ENCODE results near the gene TCEA3.

TCEA3 gene

DNA sequence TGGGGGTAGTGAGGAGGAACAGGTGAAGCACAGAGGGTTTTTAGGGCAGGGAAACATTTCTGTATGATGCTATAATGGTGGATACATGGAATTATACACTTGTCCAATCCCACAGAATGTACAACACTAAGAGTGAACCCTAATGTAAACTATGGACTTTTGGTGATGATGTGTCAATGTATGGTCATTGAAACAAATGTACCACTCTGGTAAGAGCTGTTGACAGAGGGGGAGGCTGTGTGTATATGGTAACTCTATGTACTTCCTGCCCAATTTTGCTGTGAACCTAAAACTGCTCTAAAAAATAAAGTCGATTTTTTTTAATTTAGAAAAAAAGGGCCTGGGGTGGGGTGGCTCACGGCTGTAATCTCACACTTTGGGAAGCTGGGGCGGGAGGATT lies 36.5 kb upstream of the TCEA3 start:
- WGBS = 92% methylated on average over 3 of the region's 3 CpGs

DNA sequence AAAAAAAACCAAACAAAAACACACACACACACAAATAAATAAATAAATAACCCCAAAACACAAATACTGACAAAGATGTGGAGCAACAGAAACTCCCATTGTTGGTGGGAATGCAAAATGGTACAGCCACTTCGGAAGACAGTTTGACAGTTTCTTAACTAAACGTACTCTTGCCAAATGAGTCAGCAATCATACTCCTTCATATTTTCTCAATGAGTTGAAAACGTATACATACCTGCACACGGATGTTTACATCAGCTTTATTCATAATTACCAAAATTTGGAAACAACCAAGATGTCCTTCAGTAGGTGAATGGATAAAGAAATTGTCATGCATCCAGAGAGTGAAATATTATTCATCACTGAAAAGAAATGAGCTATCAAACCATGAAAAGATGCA lies 36.0 kb upstream of the TCEA3 start:
- WGBS = 94% methylated on average over 4 of the region's 4 CpGs
- H3K9me3 ChIP-seq (ENCODE audit: insufficient read depth, low read depth, low read length) = no peaks in the 10 kb centered on the region
- H3K27me3 ChIP-seq (ENCODE audit: insufficient read depth, low read length) = no peaks in the 10 kb centered on the region
- H3K27ac ChIP-seq (ENCODE audit: low read depth, low read length) = no peak overlapping the region
- H3K4me1 ChIP-seq (ENCODE audit: insufficient read depth, low read length) = peaks cover 4% of the 10 kb centered on the region; the same call in 1 of the 2 replicates
- peaks cover 3% of the 10 kb centered on the region; the same call in 1 of the 2 replicates for H3K36me3 ChIP-seq (ENCODE audit: insufficient read depth, low read length)
- no peak overlapping the region for H3K9ac ChIP-seq (ENCODE audit: low read depth, low read length)
- H3K4me3 ChIP-seq (ENCODE audit: low read length) = no peak overlapping the region

More for the DNA sequence above, 36.5 kb upstream of the TCEA3 start:
- no peak overlapping the region for H3K9ac ChIP-seq (ENCODE audit: low read depth, low read length)
- H3K4me1 ChIP-seq (ENCODE audit: insufficient read depth, low read length) = peaks cover 4% of the 10 kb centered on the region; the same call in 1 of the 2 replicates
- no peak overlapping the region for H3K4me3 ChIP-seq (ENCODE audit: low read length)
- H3K27me3 ChIP-seq (ENCODE audit: insufficient read depth, low read length) = no peaks in the 10 kb centered on the region
- H3K27ac ChIP-seq (ENCODE audit: low read depth, low read length) = no peak overlapping the region
- H3K9me3 ChIP-seq (ENCODE audit: insufficient read depth, low read depth, low read length) = no peaks in the 10 kb centered on the region
- H3K36me3 ChIP-seq (ENCODE audit: insufficient read depth, low read length) = no peaks in the 10 kb centered on the region; the same call in 1 of the 2 replicates

DNA sequence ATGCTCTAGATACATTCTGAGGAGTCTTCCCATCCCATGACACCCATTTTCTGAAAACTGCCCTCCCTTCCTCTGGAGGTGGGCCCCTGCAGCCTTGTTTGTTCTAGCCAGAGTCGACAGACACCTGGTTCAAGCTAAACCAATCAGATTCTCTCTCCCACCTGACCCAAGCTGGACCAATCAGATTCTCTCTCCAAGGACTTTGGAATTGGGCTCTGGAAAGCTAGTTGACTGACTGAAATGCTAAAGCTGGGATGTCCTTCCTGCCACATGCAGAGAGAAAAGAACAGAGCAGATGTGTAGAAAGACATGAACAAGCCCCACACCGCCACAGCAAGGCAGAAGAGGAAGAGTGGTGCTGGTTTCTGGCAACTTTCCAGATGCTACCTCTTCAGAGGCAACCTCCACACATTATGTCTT lies 34.8 kb upstream of the TCEA3 start:
- H3K9ac ChIP-seq (ENCODE audit: low read depth, low read length) = no peak overlapping the region
- no peaks in the 10 kb centered on the region for H3K27me3 ChIP-seq (ENCODE audit: insufficient read depth, low read length)
- WGBS = 77% methylated on average over 2 of the region's 2 CpGs
- H3K4me3 ChIP-seq (ENCODE audit: low read length) = no peak overlapping the region
- H3K36me3 ChIP-seq (ENCODE audit: insufficient read depth, low read length) = peaks cover 4% of the 10 kb centered on the region; the same call in 1 of the 2 replicates
- peaks cover 4% of the 10 kb centered on the region; the same call in 1 of the 2 replicates for H3K4me1 ChIP-seq (ENCODE audit: insufficient read depth, low read length)
- no peak overlapping the region for H3K27ac ChIP-seq (ENCODE audit: low read depth, low read length)
- H3K9me3 ChIP-seq (ENCODE audit: insufficient read depth, low read depth, low read length) = no peaks in the 10 kb centered on the region

GRCh38 chr1:23456226-23456625 lies 31.7 kb upstream of the TCEA3 start:
- peaks cover 4% of the 10 kb centered on the region; the same call in 1 of the 2 replicates for H3K36me3 ChIP-seq (ENCODE audit: insufficient read depth, low read length)
- no peaks in the 10 kb centered on the region for H3K27me3 ChIP-seq (ENCODE audit: insufficient read depth, low read length)
- H3K4me1 ChIP-seq (ENCODE audit: insufficient read depth, low read length) = peaks cover 4% of the 10 kb centered on the region; the same call in 1 of the 2 replicates
- 95% methylated on average over 5 of the region's 5 CpGs for WGBS
- no peak overlapping the region for H3K9ac ChIP-seq (ENCODE audit: low read depth, low read length)
- H3K4me3 ChIP-seq (ENCODE audit: low read length) = no peak overlapping the region
- H3K9me3 ChIP-seq (ENCODE audit: insufficient read depth, low read depth, low read length) = no peaks in the 10 kb centered on the region
- H3K27ac ChIP-seq (ENCODE audit: low read depth, low read length) = no peak overlapping the region

DNA sequence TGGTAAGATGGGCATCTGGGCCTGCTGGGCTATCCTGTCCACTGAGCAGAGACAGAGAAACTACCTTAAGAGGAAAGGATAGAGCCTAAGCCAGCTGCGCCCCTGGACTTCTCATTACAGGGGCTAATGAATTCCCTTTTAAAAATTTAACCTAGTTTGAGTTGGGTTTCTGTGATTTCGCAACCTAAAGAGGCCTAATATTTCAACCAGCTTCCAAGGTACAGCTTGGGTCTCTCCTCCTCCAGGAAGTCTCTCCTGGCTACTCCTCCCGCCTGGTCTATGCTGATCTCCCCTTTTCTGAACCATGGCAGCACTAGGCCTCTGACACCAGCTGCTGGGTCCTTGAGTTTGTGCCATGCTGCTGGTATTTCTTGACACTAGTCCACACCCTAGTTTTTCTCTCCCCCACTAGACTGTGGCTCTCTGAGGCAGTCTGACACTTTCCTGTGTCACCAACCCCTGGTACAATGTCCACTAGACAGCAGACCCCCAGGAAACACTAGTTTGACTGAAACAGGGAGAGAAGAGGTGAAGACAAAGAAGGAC lies 29.0 kb upstream of the TCEA3 start:
- Histone ChIP-seq H3K36me3 (ENCODE audit: insufficient read depth, low read length) (peaks cover 23% of the 10 kb centered on the region; the same call in 1 of the 2 replicates), H3K27me3 (ENCODE audit: insufficient read depth, low read length) (no peaks in the 10 kb centered on the region), H3K4me3 (ENCODE audit: low read length) (no peak overlapping the region), H3K27ac (ENCODE audit: low read depth, low read length) (no peak overlapping the region), H3K4me1 (ENCODE audit: insufficient read depth, low read length) (no peaks in the 10 kb centered on the region), H3K9ac (ENCODE audit: low read depth, low read length) (no peak overlapping the region), H3K9me3 (ENCODE audit: insufficient read depth, low read depth, low read length) (no peaks in the 10 kb centered on the region)
- 90% methylated on average over 3 of the region's 3 CpGs for WGBS

GRCh38 chr1:23452011-23452411 lies 27.5 kb upstream of the TCEA3 start:
- Histone ChIP-seq H3K9me3 (ENCODE audit: insufficient read depth, low read depth, low read length) (no peaks in the 10 kb centered on the region), H3K36me3 (ENCODE audit: insufficient read depth, low read length) (peaks cover 23% of the 10 kb centered on the region; the same call in 1 of the 2 replicates), H3K9ac (ENCODE audit: low read depth, low read length) (no peak overlapping the region), H3K27ac (ENCODE audit: low read depth, low read length) (no peak overlapping the region), H3K4me1 (ENCODE audit: insufficient read depth, low read length) (no peaks in the 10 kb centered on the region), H3K4me3 (ENCODE audit: low read length) (no peak overlapping the region), H3K27me3 (ENCODE audit: insufficient read depth, low read length) (no peaks in the 10 kb centered on the region)
- WGBS = 90% methylated on average over 5 of the region's 5 CpGs

DNA sequence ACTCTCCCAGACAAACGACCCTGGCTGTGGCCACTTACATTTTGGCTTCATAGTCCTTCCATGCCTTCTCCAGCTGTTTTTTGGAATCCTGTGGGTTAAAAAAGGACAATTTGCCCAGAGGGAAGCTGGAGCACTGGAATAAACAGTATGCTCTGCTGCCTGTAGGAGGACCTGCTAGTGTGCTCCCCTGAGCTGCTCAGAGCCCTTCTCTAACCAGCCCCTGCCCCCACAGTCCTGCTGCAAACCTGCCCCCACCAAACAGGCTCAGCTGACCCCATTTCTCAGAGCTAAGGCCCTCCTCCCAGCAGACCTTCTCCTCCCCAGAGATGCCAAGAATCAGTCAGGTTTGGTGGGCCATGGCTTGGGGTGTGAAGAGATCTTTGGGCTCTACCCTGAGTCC lies 26.9 kb upstream of the TCEA3 start:
- 65% methylated on average over 1 of the region's 1 CpG for WGBS
- Histone ChIP-seq H3K9me3 (ENCODE audit: insufficient read depth, low read depth, low read length) (no peaks in the 10 kb centered on the region), H3K36me3 (ENCODE audit: insufficient read depth, low read length) (peaks cover 23% of the 10 kb centered on the region; the same call in 1 of the 2 replicates), H3K4me3 (ENCODE audit: low read length) (no peak overlapping the region), H3K27ac (ENCODE audit: low read depth, low read length) (no peak overlapping the region), H3K27me3 (ENCODE audit: insufficient read depth, low read length) (no peaks in the 10 kb centered on the region), H3K9ac (ENCODE audit: low read depth, low read length) (no peak overlapping the region), H3K4me1 (ENCODE audit: insufficient read depth, low read length) (no peaks in the 10 kb centered on the region)

- Histone ChIP-seq H3K9ac (ENCODE audit: low read depth, low read length) (no peak overlapping the region), H3K9me3 (ENCODE audit: insufficient read depth, low read depth, low read length) (no peaks in the 10 kb centered on the region), H3K36me3 (ENCODE audit: insufficient read depth, low read length) (peaks cover 23% of the 10 kb centered on the region; the same call in 1 of the 2 replicates), H3K27me3 (ENCODE audit: insufficient read depth, low read length) (no peaks in the 10 kb centered on the region), H3K4me3 (ENCODE audit: low read length) (no peak overlapping the region), H3K4me1 (ENCODE audit: insufficient read depth, low read length) (no peaks in the 10 kb centered on the region), H3K27ac (ENCODE audit: low read depth, low read length) (no peak overlapping the region)
- WGBS = 93% methylated on average over 4 of the region's 4 CpGs
Measured at GRCh38 chr1:23450894-23451293, 26.3 kb upstream of the TCEA3 start.

DNA sequence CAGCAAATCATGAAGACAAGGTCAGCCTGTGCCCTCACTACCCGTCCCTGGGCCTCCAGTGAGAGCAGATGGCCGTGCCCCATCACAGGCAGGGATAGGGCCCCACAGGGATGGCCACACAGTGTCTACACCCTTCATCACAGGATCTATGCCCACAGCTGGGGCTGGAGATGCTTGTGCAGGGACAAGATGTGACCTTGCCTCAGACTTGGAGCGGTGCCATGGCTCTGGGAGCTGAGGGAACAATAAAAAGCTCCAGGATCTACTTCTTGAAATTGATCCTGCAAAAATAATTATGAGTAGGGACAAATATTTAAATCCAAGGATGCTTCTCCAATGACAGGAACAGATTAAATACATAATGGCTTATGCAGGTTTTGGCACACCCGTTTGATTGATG lies 25.4 kb upstream of the TCEA3 start:
- Histone ChIP-seq H3K9me3 (ENCODE audit: insufficient read depth, low read depth, low read length) (no peaks in the 10 kb centered on the region), H3K27ac (ENCODE audit: low read depth, low read length) (no peak overlapping the region), H3K9ac (ENCODE audit: low read depth, low read length) (no peak overlapping the region), H3K4me1 (ENCODE audit: insufficient read depth, low read length) (no peaks in the 10 kb centered on the region), H3K4me3 (ENCODE audit: low read length) (no peak overlapping the region), H3K36me3 (ENCODE audit: insufficient read depth, low read length) (peaks cover 19% of the 10 kb centered on the region; the same call in 1 of the 2 replicates), H3K27me3 (ENCODE audit: insufficient read depth, low read length) (no peaks in the 10 kb centered on the region)
- WGBS = 89% methylated on average over 4 of the region's 4 CpGs

DNA sequence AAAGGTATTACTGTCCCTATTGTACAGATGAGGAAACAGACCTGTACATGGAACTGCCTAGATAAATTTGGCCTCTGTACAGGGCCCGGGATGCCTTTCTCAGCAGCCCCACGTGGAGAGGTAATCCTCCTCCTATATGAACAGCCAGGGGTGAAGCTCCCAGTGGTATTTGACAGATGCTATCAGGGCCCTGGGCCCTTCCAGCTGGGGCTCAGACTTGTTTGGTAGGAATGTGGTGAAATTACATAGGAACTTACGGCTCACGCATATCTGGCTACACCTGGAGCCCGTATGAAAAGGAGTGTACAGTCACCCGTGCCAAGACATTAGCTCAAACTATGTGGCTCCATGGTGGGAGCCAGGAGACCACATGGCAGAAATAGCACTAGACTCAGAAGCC lies 24.8 kb upstream of the TCEA3 start:
- Histone ChIP-seq H3K27me3 (ENCODE audit: insufficient read depth, low read length) (no peaks in the 10 kb centered on the region), H3K27ac (ENCODE audit: low read depth, low read length) (no peak overlapping the region), H3K9me3 (ENCODE audit: insufficient read depth, low read depth, low read length) (no peaks in the 10 kb centered on the region), H3K9ac (ENCODE audit: low read depth, low read length) (no peak overlapping the region), H3K4me1 (ENCODE audit: insufficient read depth, low read length) (no peaks in the 10 kb centered on the region), H3K36me3 (ENCODE audit: insufficient read depth, low read length) (peaks cover 19% of the 10 kb centered on the region; the same call in 1 of the 2 replicates), H3K4me3 (ENCODE audit: low read length) (no peak overlapping the region)
- 87% methylated on average over 6 of the region's 6 CpGs for WGBS

DNA sequence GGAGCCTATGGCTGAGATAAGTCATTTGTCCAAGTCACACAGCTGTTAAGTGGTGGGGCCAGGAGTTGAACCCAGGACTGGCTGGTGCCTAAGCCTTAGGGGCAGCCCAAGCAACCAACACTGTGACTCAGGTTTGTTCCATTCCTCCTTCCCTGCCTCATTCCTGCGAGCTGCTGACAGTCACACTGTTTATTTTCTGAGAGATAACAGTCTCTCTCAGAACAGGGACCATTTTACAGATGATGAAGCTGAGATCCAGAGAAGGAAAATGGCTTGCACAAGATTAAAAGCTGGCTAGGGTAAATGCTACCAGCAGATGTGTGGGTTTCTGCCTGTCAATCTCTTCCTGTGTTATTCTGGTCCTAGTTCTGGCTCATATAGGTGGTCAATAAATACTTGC lies 24.3 kb upstream of the TCEA3 start:
- H3K27ac ChIP-seq (ENCODE audit: low read depth, low read length) = no peak overlapping the region
- no peaks in the 10 kb centered on the region for H3K4me1 ChIP-seq (ENCODE audit: insufficient read depth, low read length)
- H3K27me3 ChIP-seq (ENCODE audit: insufficient read depth, low read length) = no peaks in the 10 kb centered on the region
- 93% methylated on average over 1 of the region's 1 CpG for WGBS
- H3K36me3 ChIP-seq (ENCODE audit: insufficient read depth, low read length) = peaks cover 19% of the 10 kb centered on the region; the same call in 1 of the 2 replicates
- H3K9me3 ChIP-seq (ENCODE audit: insufficient read depth, low read depth, low read length) = no peaks in the 10 kb centered on the region
- H3K4me3 ChIP-seq (ENCODE audit: low read length) = no peak overlapping the region
- H3K9ac ChIP-seq (ENCODE audit: low read depth, low read length) = no peak overlapping the region
